HFFc6 (cell line): Measurements from ENCODE around the gene CADM2. TPM values are rescaled to one million over a fixed set of nuclear protein-coding genes. Genes with fewer than 3 reads are reported as not detected.

ENCODE experiments used
- DNase-seq: peaks from one replicate; pipeline ENCODE4 v3.0.0-alpha.2; 2018
- H3K27ac Mint-ChIP-seq: 2 replicates; pipeline ENCODE4 v1.8.0; 2020; ENCODE audit warnings: mild to moderate bottlenecking, mixed read lengths
- H3K27me3 Mint-ChIP-seq: 2 replicates; pipeline ENCODE4 v1.8.0; 2021; ENCODE audit warnings: mild to moderate bottlenecking, moderate library complexity, mixed read lengths; ENCODE audit not compliant: insufficient read depth
- H3K36me3 Mint-ChIP-seq: 2 replicates; pipeline ENCODE4 v1.8.0; 2021; ENCODE audit warnings: low read depth, mixed read lengths
- H3K4me1 Mint-ChIP-seq: 2 replicates; pipeline ENCODE4 v1.8.0; 2020; ENCODE audit warnings: low read depth, mixed read lengths
- H3K4me3 Mint-ChIP-seq: 2 replicates; pipeline ENCODE4 v1.8.0; 2020; ENCODE audit warnings: mild to moderate bottlenecking, moderate library complexity, mixed read lengths
- H3K9me3 Mint-ChIP-seq: 2 replicates; pipeline ENCODE4 v1.8.0; 2020; ENCODE audit warnings: mild to moderate bottlenecking, mixed read lengths
- total RNA-seq, 6 experiments: library from RNA; stranded (reverse); fragmentation: NEBNext Ultra II Directional; extraction: Animal tissue kit (Norgen Biotek cat#: 25700); gene quantifications; 2 replicates in 1 of 6; 3 replicates in 5 of 6; pipeline ENCODE4 v1.2.3, GENCODE V29; 2021
- TF ChIP-seq, protein P1 (sequence below): fragments of 200-600 bp; sonication (generic); IDR thresholded peaks from 2 replicates; pipeline ENCODE4 v1.5.0; 2021; ENCODE audit warnings: antibody characterized with exemption, mild to moderate bottlenecking

CADM2 gene
- total RNA-seq, 6 experiments from 2014 or later = not detected

- Mint-ChIP-seq H3K4me3 (no peak overlapping the region), H3K9me3 (peaks cover 12% of the 10 kb centered on the region), H3K27ac (no peak overlapping the region), H3K4me1 (no peaks in the 10 kb centered on the region), H3K36me3 (no peaks in the 10 kb centered on the region), H3K27me3 (no peaks in the 10 kb centered on the region)
- TF ChIP-seq, protein P1, sequence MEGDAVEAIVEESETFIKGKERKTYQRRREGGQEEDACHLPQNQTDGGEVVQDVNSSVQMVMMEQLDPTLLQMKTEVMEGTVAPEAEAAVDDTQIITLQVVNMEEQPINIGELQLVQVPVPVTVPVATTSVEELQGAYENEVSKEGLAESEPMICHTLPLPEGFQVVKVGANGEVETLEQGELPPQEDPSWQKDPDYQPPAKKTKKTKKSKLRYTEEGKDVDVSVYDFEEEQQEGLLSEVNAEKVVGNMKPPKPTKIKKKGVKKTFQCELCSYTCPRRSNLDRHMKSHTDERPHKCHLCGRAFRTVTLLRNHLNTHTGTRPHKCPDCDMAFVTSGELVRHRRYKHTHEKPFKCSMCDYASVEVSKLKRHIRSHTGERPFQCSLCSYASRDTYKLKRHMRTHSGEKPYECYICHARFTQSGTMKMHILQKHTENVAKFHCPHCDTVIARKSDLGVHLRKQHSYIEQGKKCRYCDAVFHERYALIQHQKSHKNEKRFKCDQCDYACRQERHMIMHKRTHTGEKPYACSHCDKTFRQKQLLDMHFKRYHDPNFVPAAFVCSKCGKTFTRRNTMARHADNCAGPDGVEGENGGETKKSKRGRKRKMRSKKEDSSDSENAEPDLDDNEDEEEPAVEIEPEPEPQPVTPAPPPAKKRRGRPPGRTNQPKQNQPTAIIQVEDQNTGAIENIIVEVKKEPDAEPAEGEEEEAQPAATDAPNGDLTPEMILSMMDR = no peak
- DNase-seq = no peak
Observed at GRCh38 chr3:85377115-85377514, 418.3 kb downstream of the CADM2 start.

GRCh38 chr3:85384372-85384771 is 425.6 kb downstream of the CADM2 start:
- H3K9me3 Mint-ChIP-seq = peaks cover 17% of the 10 kb centered on the region
- no peak overlapping the region for H3K27ac Mint-ChIP-seq
- no peaks in the 10 kb centered on the region for H3K27me3 Mint-ChIP-seq
- H3K36me3 Mint-ChIP-seq = no peaks in the 10 kb centered on the region
- H3K4me3 Mint-ChIP-seq = no peak overlapping the region
- no peaks in the 10 kb centered on the region for H3K4me1 Mint-ChIP-seq
- DNase-seq = no peak
- TF ChIP-seq, protein P1 = no peak

DNA sequence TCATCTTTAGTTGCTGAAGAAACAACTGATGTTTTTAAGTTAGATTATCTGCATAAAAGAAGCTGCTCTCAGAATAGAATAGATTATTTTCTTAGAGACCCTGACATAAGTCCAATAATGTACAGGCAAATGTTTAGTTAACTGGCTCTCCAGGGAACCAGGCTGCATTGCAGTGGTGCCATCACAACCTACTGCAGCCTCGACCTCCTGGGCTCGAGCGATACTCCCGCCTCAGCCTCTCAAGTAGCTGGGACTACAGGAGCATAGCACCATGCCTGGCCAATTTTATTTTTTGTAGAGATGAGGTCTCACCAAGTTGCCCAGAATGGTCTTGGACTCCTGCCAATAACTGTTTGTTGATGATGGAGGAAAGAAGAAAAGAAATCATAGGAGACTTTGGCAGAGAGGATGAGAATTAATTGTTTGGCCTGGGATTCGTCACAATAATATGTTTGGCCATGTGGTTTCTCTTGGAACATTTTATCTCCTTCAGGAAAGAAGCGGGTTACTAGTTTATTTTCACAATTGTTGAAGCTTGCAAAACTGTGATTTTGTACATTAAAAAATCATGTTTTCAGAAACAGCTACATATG is 429.2 kb downstream of the CADM2 start:
- H3K4me1 Mint-ChIP-seq = no peaks in the 10 kb centered on the region
- DNase-seq = no peak
- no peaks in the 10 kb centered on the region for H3K36me3 Mint-ChIP-seq
- H3K9me3 Mint-ChIP-seq = peaks cover 21% of the 10 kb centered on the region
- no peaks in the 10 kb centered on the region for H3K27me3 Mint-ChIP-seq
- H3K4me3 Mint-ChIP-seq = no peak overlapping the region
- no peak overlapping the region for H3K27ac Mint-ChIP-seq
- TF ChIP-seq, protein P1 = no peak

DNA sequence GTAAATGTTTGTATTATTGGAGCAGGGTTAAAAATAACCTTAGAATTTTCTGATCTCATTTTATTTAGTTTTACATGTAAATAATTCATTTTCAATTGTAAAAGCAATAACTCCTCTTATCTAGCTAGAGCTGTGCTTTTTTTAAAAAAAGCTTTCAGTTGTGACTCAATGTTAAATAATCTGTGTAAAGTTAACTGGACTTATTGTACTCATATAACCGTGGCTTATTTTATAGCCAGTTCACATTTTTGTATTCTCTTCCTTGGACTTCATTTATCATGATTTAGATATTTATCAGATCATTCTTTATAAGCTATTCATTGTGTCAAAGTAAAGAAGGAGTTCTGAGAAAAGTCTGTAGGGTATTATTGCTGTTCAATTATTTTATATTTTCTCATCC is 435.6 kb downstream of the CADM2 start:
- no peaks in the 10 kb centered on the region for H3K36me3 Mint-ChIP-seq
- TF ChIP-seq, protein P1 = no peak
- H3K27ac Mint-ChIP-seq = no peak overlapping the region
- H3K4me3 Mint-ChIP-seq = no peak overlapping the region
- H3K9me3 Mint-ChIP-seq = peaks cover 23% of the 10 kb centered on the region
- no peaks in the 10 kb centered on the region for H3K4me1 Mint-ChIP-seq
- H3K27me3 Mint-ChIP-seq = no peaks in the 10 kb centered on the region
- DNase-seq = no peak

DNA sequence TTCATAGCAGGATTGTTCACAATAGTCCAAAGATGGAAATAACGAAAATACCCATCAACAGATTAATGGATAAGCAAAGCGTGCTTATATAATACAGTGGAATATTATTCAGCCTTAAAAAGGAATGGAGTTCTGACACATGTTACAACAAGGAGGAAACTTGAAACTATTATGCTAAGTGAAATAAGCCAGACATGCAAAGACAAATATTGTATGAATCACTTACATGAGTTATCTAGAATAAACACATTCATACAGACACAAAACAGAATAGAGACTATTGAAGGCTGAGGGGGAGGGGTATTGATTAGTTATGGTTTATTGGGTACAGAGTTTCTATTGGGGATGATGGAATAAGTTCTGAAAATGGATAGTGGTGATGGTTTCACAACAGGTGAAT is 438.6 kb downstream of the CADM2 start:
- DNase-seq = no peak
- H3K4me1 Mint-ChIP-seq = no peaks in the 10 kb centered on the region
- TF ChIP-seq, protein P1 = no peak
- H3K4me3 Mint-ChIP-seq = no peak overlapping the region
- peaks cover 33% of the 10 kb centered on the region for H3K9me3 Mint-ChIP-seq
- no peaks in the 10 kb centered on the region for H3K27me3 Mint-ChIP-seq
- no peaks in the 10 kb centered on the region for H3K36me3 Mint-ChIP-seq
- H3K27ac Mint-ChIP-seq = no peak overlapping the region

DNA sequence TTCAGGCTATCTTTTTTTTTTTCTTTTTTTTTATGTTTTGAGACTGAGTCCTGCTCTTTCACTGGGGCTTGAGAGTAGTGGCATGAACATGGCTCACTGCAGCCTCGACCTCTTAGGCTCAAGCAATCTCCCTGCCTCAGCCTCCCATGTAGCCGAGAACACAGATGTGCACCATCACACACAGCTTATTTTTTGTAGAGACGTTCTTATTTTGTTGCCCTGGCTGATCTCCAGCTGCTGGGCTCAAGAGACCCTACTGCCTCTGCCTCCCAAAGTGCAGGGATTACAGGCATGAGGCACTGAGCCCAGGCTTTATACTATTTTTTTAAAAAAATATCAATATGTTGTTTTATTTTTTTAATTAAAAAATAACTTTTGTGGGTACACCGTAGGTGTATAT is 467.3 kb downstream of the CADM2 start:
- Mint-ChIP-seq H3K36me3 (no peaks in the 10 kb centered on the region), H3K4me1 (no peaks in the 10 kb centered on the region), H3K9me3 (peaks cover 8% of the 10 kb centered on the region), H3K4me3 (no peak overlapping the region), H3K27me3 (no peaks in the 10 kb centered on the region; the same call in 1 of the 2 replicates), H3K27ac (no peak overlapping the region)
- TF ChIP-seq, protein P1 = no peak
- DNase-seq = no peak
